SH-SY5Y (cell line): ENCODE results near the gene BDH2.

Source experiments
- GATA2 ChIP-seq: IDR thresholded peaks from 2 replicates; pipeline ENCODE4 v1.6.1; 2011; ENCODE audit warnings: mild to moderate bottlenecking, low read depth, low read length
- GATA3 ChIP-seq: IDR thresholded peaks from 2 replicates; pipeline ENCODE4 v1.6.1; 2011; ENCODE audit warnings: low read depth, mild to moderate bottlenecking, low read length, moderate library complexity

GRCh38 chr4:103060453-103061148 lies 39.0 kb downstream of the BDH2 start:
- TF ChIP-seq GATA2, result no peak
- no peak for TF ChIP-seq GATA3
